IPS-18c (cell line): ENCODE results near the gene LRPAP1.
A peak's percentile ranks its signal among the peaks of the same experiment; 100 is the strongest.
"Not testable (repeated sequence)": the region's sequence is repeated elsewhere in the genome, so short reads cannot be mapped to it uniquely, and the experiment has no call there.

Experiments used
- H3K4me3 ChIP-seq: 2 replicates; pipeline ENCODE4 v1.7.0; 2013; ENCODE audit warnings: low read depth, mild to moderate bottlenecking, low read length, moderate library complexity; ENCODE audit not compliant: insufficient read depth
- H3K9me3 ChIP-seq: one replicate; pipeline ENCODE4 v1.6.1; 2013; ENCODE audit warnings: mild to moderate bottlenecking, low read length, moderate library complexity; ENCODE audit not compliant: control insufficient read depth, insufficient read depth

LRPAP1 gene

GRCh38 chr4:3546721-3547120, 14.5 kb upstream of the LRPAP1 start:
- H3K9me3 ChIP-seq, H3K4me3 ChIP-seq: not testable (repeated sequence)

DNA sequence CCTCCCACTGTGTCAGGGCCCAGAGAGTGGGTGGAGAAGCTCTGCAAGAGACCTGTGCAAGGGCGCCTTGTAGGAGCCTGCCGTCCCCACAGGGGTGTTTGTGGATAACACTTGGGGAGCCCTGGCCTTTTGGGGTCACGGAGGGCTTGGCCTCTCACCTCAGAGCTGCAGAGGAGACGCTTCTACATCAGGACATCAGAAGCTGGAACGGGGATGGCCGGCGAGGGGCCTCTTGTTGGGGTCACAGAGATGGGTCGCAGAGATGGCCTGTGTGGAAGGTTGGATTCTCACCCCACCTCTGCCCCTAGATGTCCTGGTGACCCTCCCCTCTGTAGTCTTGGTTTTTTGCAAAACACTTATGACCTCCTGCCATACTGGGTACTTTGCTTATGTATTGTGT, 13.1 kb upstream of the LRPAP1 start:
- H3K4me3 ChIP-seq, H3K9me3 ChIP-seq: not testable (repeated sequence)

GRCh38 chr4:3544259-3545025, 12.2 kb upstream of the LRPAP1 start:
- H3K4me3 ChIP-seq, H3K9me3 ChIP-seq: not testable (repeated sequence)

GRCh38 chr4:3543415-3543814, 11.2 kb upstream of the LRPAP1 start:
- not testable (repeated sequence) for H3K4me3 ChIP-seq, H3K9me3 ChIP-seq

- not testable (repeated sequence) for H3K4me3 ChIP-seq
These were observed 6.7 kb upstream of the LRPAP1 start for GRCh38 chr4:3538906-3539305.

GRCh38 chr4:3535812-3536211, 3.6 kb upstream of the LRPAP1 start:
- not testable (repeated sequence) for H3K4me3 ChIP-seq, H3K9me3 ChIP-seq

More at GRCh38 chr4:3538906-3539305, 6.7 kb upstream of the LRPAP1 start:
- H3K9me3 ChIP-seq: not testable (repeated sequence)

GRCh38 chr4:3533423-3533820, 1.2 kb upstream of the LRPAP1 start:
- H3K4me3 ChIP-seq: no peak overlapping the region
- peaks cover 2% of the 10 kb centered on the region for H3K9me3 ChIP-seq

- H3K4me3 ChIP-seq: peak overlapping the region; percentile 52
- H3K9me3 ChIP-seq: peaks cover 2% of the 10 kb centered on the region
These were observed 665 bp upstream of the LRPAP1 start for GRCh38 chr4:3532751-3533422.

GRCh38 chr4:3531318-3531878, 824 bp downstream of the LRPAP1 start:
- Histone ChIP-seq H3K4me3 (peak overlapping the region; percentile 90), H3K9me3 (peaks cover 2% of the 10 kb centered on the region)

DNA sequence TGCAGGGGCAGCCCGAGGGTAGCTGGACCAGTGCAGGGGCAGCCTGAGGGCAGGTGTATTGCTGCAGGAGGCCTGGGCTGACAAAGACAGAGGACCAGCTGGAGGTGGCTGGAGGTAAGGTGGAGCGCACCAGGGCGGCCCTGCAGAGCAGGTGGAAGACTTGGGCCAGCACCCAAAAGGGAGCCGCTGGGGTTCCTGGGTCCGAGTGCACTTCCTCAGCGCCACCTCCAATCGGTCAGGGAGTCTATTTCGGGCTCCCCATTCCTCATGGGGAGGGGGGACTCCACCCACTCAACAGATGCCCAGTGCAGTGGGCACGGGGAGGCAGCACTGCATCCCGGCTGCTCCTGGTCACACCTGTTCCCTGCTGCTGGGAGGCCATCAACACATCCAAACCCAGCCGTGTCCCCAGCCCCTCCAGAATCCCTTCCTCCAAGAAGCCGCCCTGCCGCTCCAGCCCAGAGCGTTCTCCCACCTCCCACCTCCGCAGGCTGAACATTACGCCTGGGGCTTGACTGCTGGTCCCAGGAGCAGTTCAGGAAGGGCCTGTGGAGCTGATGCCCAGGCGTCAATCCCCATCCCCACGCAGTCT, 1.5 kb downstream of the LRPAP1 start:
- peak overlapping the region; percentile 90; the same call in 1 of the 2 replicates for H3K4me3 ChIP-seq
- peaks cover 2% of the 10 kb centered on the region for H3K9me3 ChIP-seq

DNA sequence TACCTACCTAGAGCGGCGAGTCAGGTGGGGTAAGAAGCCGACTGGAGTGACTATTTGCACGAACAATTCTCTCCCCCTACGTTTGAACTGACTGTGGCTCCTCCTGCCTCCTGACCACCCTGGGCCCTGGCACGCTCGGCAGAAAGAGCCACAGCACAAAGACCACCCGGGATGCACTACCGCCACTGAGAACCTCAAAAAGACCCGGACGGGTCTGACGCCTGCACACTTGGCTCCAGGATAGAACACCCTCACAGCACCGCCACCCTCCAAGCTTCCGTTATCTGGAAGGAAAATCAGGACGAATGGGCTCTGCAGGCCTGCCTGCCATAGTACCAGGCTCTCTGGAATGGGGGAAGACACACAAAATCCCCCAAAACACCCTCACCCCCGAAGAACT, 2.2 kb downstream of the LRPAP1 start:
- peaks cover 2% of the 10 kb centered on the region for H3K9me3 ChIP-seq
- no peak overlapping the region; the same call in 1 of the 2 replicates for H3K4me3 ChIP-seq

- H3K9me3 ChIP-seq: peaks cover 2% of the 10 kb centered on the region
- H3K4me3 ChIP-seq: no peak overlapping the region
These were observed 2.9 kb downstream of the LRPAP1 start for GRCh38 chr4:3529363-3529762.

GRCh38 chr4:3527914-3528876, 4.0 kb downstream of the LRPAP1 start:
- Histone ChIP-seq H3K9me3 (peaks cover 2% of the 10 kb centered on the region), H3K4me3 (no peak overlapping the region)

DNA sequence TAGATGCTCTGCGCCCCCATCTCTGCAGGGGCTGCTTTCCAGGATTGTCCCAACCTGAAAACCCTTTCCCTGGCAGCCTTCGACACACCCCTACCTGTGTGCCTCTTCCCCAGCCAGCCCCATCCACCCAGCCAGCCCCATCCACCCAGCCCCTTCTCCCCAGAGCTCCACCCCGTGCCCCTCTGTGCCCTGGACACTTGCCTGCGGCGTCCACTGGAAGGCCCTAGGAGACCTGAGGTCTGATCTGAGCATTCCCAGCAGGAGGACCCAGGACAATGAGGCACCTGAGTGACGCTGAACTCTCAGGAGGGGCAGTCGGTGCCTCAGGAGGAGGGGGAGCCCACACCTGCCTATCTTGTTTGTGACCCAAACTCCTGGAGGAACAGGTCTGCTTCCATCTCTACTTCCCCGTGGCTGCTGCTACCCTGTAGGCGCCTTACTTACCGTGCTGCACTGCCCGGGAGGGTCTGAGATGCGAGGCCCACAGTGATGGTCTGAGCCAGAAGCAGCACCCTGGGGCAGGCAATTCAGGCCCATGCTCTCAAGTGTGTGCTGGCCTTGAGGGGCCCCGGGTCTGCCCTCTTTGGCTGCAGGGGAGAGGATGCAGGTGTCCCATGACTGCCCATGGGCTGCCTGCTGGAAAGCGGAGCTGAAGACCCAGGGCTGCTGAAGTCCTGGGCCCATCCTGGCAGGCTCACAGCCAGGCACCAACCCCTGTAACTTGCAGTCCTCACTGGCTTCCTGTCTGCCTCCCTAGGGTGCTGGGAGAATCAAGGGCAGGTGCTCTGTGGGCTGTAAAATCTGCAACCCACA, 4.9 kb downstream of the LRPAP1 start:
- H3K4me3 ChIP-seq: no peak overlapping the region

DNA sequence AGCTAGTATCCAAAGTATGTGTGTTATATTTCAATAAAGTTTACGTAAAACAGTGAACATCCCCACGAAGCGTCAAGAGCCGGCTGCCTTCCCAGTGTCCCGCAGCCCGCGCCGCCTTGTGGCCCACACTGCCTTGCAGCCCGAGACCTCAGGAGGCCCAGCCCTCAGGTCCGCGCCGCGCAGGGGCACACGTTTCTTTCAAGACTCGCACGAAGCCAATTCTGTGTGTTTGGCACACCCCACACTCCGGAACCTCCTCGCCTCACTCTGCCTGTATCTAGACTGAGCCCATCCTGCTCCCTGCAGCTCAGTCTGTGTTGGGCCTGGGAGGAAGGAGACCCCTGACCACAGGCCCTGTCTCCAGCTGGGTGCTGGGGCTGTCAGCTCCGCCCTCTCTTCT, 5.8 kb downstream of the LRPAP1 start:
- Histone ChIP-seq H3K9me3 (no peaks in the 10 kb centered on the region), H3K4me3 (no peak overlapping the region)

More for the DNA sequence above, 4.9 kb downstream of the LRPAP1 start:
- H3K9me3 ChIP-seq: no peaks in the 10 kb centered on the region
